Spinal cord (tissue), 10 donors: ENCODE measurements around the gene JMJD6. TPM values are rescaled to one million over a fixed set of nuclear protein-coding genes. Genes with fewer than 3 reads are reported as not detected.

Experiments used
- DNase-seq, 6 donors: peaks; one replicate each; pipeline versions ENCODE4 v3.0.0 to v3.0.0-alpha.2; 2013 to 2015; ENCODE audit warnings: low spot score in 6 of 6, low read depth in 4 of 6
- H3K27ac ChIP-seq: one replicate; pipeline ENCODE4 v1.5.1; 2013; ENCODE audit warnings: low read depth, low read length, control low read depth
- H3K27me3 ChIP-seq: one replicate; pipeline ENCODE4 v1.6.1; 2013; ENCODE audit warnings: low read length; ENCODE audit not compliant: control insufficient read depth, insufficient read depth
- H3K36me3 ChIP-seq: one replicate; pipeline ENCODE4 v1.6.1; 2013; ENCODE audit warnings: low read length; ENCODE audit not compliant: control insufficient read depth, insufficient read depth
- H3K4me1 ChIP-seq: one replicate; pipeline ENCODE4 v1.6.1; 2013; ENCODE audit warnings: low read length; ENCODE audit not compliant: control insufficient read depth, insufficient read depth
- H3K4me3 ChIP-seq: one replicate; pipeline ENCODE4 v1.5.1; 2013; ENCODE audit warnings: low read depth, low read length, control low read depth
- H3K9me3 ChIP-seq: one replicate; pipeline ENCODE4 v1.6.1; 2013; ENCODE audit warnings: low read length; ENCODE audit not compliant: control insufficient read depth, insufficient read depth
- WGBS: methylation state at CpG from one replicate; pipeline ENCODE4 v1.1.5; 2013; ENCODE audit warnings: missing lambda C conversion rate; ENCODE audit not compliant: insufficient coverage; 5-methylcytosine and 5-hydroxymethylcytosine counted together
- polyA plus RNA-seq, 2 donors: library from polyadenylated mRNA; unstranded; fragments of 120-200 nt; gene quantifications; one replicate each; pipeline ENCODE4 v1.2.1, GENCODE V29; 2013; ENCODE audit not compliant: insufficient read length in 2 of 2
- total RNA-seq, 2 donors: library from RNA; depleted of rRNA in 1 of 2; stranded (reverse); fragments of 120-200 nt in 1 of 2; fragments of >200 nt in 1 of 2; gene quantifications; one replicate each; pipeline versions ENCODE4 v1.2.3 to v1.2.4, GENCODE V29; 2013 to 2014
- donor health status: healthy.

Gene JMJD6
- total and polyA plus RNA-seq, 4 donors, result 15.4 to 26.2 (median 17.5) TPM

- H3K36me3 ChIP-seq, result peaks cover 25% of the 10 kb centered on the region
- no peak overlapping the region for H3K27ac ChIP-seq
- no peak for DNase-seq
- peaks cover 36% of the 10 kb centered on the region for H3K4me1 ChIP-seq
- no peaks in the 10 kb centered on the region for H3K27me3 ChIP-seq
- WGBS, result 74% methylated on average over 12 of the region's 13 CpGs
- H3K4me3 ChIP-seq, result no peak overlapping the region
- no peaks in the 10 kb centered on the region for H3K9me3 ChIP-seq
Observed at GRCh38 chr17:76690596-76691280, 35.7 kb downstream of the JMJD6 start.

- no peak for DNase-seq
- WGBS, result 94% methylated on average over 8 of the region's 11 CpGs
- H3K4me1 ChIP-seq, result peaks cover 36% of the 10 kb centered on the region
- H3K4me3 ChIP-seq, result no peak overlapping the region
- no peaks in the 10 kb centered on the region for H3K27me3 ChIP-seq
- H3K9me3 ChIP-seq, result no peaks in the 10 kb centered on the region
- H3K27ac ChIP-seq, result no peak overlapping the region
- H3K36me3 ChIP-seq, result peaks cover 33% of the 10 kb centered on the region
Observed at GRCh38 chr17:76689859-76690258, 36.5 kb downstream of the JMJD6 start.

GRCh38 chr17:76688165-76688622, 38.2 kb downstream of the JMJD6 start:
- no peak overlapping the region for H3K4me3 ChIP-seq
- 76% methylated on average over 11 of the region's 11 CpGs for WGBS
- H3K9me3 ChIP-seq, result no peaks in the 10 kb centered on the region
- DNase-seq, result no peak
- peaks cover 48% of the 10 kb centered on the region for H3K4me1 ChIP-seq
- no peaks in the 10 kb centered on the region for H3K27me3 ChIP-seq
- peaks cover 50% of the 10 kb centered on the region for H3K36me3 ChIP-seq
- peak overlapping the region; percentile 54 for H3K27ac ChIP-seq

GRCh38 chr17:76687298-76688164, 38.9 kb downstream of the JMJD6 start:
- Histone ChIP-seq H3K36me3 (peaks cover 57% of the 10 kb centered on the region), H3K4me3 (no peak overlapping the region), H3K27ac (peak overlapping the region; percentile 54), H3K4me1 (peaks cover 55% of the 10 kb centered on the region), H3K27me3 (no peaks in the 10 kb centered on the region), H3K9me3 (no peaks in the 10 kb centered on the region)
- 61% methylated on average over 18 of the region's 26 CpGs for WGBS
- peak in 1 of 6 donors; percentile 33 for DNase-seq

GRCh38 chr17:76686538-76687297, 39.7 kb downstream of the JMJD6 start:
- peak overlapping the region; percentile 54 for H3K27ac ChIP-seq
- 48% methylated on average over 11 of the region's 15 CpGs for WGBS
- peaks cover 63% of the 10 kb centered on the region for H3K36me3 ChIP-seq
- H3K4me3 ChIP-seq, result no peak overlapping the region
- no peaks in the 10 kb centered on the region for H3K27me3 ChIP-seq
- DNase-seq, result peak in 1 of 6 donors; percentile 54
- H3K4me1 ChIP-seq, result peaks cover 62% of the 10 kb centered on the region
- H3K9me3 ChIP-seq, result no peaks in the 10 kb centered on the region

GRCh38 chr17:76685846-76686245, 40.6 kb downstream of the JMJD6 start:
- Histone ChIP-seq H3K27ac (no peak overlapping the region), H3K36me3 (peaks cover 66% of the 10 kb centered on the region), H3K27me3 (no peaks in the 10 kb centered on the region), H3K9me3 (no peaks in the 10 kb centered on the region), H3K4me1 (peaks cover 67% of the 10 kb centered on the region), H3K4me3 (no peak overlapping the region)
- no peak for DNase-seq
- WGBS, result 86% methylated on average over 6 of the region's 8 CpGs

GRCh38 chr17:76685366-76685765, 41.0 kb downstream of the JMJD6 start:
- H3K4me1 ChIP-seq, result peaks cover 66% of the 10 kb centered on the region

GRCh38 chr17:76684756-76685155, 41.6 kb downstream of the JMJD6 start:
- no peak overlapping the region for H3K27ac ChIP-seq

More at GRCh38 chr17:76685366-76685765, 41.0 kb downstream of the JMJD6 start:
- no peak overlapping the region for H3K4me3 ChIP-seq
- no peak overlapping the region for H3K27ac ChIP-seq
- H3K36me3 ChIP-seq, result peaks cover 66% of the 10 kb centered on the region
- H3K9me3 ChIP-seq, result no peaks in the 10 kb centered on the region
- WGBS, result 88% methylated on average over 12 of the region's 12 CpGs
- no peak for DNase-seq
- no peaks in the 10 kb centered on the region for H3K27me3 ChIP-seq

More at GRCh38 chr17:76684756-76685155, 41.6 kb downstream of the JMJD6 start:
- no peaks in the 10 kb centered on the region for H3K9me3 ChIP-seq
- peaks cover 66% of the 10 kb centered on the region for H3K4me1 ChIP-seq
- H3K36me3 ChIP-seq, result peaks cover 66% of the 10 kb centered on the region
- no peaks in the 10 kb centered on the region for H3K27me3 ChIP-seq
- WGBS, result 95% methylated on average over 6 of the region's 7 CpGs
- no peak for DNase-seq
- no peak overlapping the region for H3K4me3 ChIP-seq
